D721Med (cell line): ENCODE measurements around the gene MYDGF.
"Not testable (repeated sequence)": the region's sequence is repeated elsewhere in the genome, so short reads cannot be mapped to it uniquely, and the experiment has no call there.

Experiments
- DNase-seq: peaks from one replicate; pipeline ENCODE4 v3.0.0; 2011; ENCODE audit warnings: low spot score; ENCODE audit not compliant: insufficient read length
- FAIRE-seq: peaks from 2 replicates; lab custom pipeline; 2011; peaks lifted over from hg19 to GRCh38; lab: Jason Lieb, UNC
- CTCF ChIP-seq: IDR thresholded peaks from 2 replicates; pipeline ENCODE4 v1.5.1; 2012; ENCODE audit warnings: mild to moderate bottlenecking, control low read depth; ENCODE audit not compliant: insufficient read depth; ENCODE audit errors: missing control alignments

The MYDGF gene

GRCh38 chr19:4684312-4685095, 14.4 kb upstream of the MYDGF start:
- DNase-seq = no peak
- no peak for FAIRE-seq
- TF ChIP-seq CTCF = no peak

GRCh38 chr19:4682417-4683200, 12.5 kb upstream of the MYDGF start:
- FAIRE-seq = no peak
- no peak for DNase-seq
- no peak for TF ChIP-seq CTCF

GRCh38 chr19:4680021-4680420, 9.9 kb upstream of the MYDGF start:
- not testable (repeated sequence) for DNase-seq, FAIRE-seq

- no peak for TF ChIP-seq CTCF
- FAIRE-seq (no peak), DNase-seq (no peak)
These were observed 9.0 kb upstream of the MYDGF start for GRCh38 chr19:4678881-4679790.

GRCh38 chr19:4676955-4677731, 7.0 kb upstream of the MYDGF start:
- no peak for FAIRE-seq
- no peak for DNase-seq
- peak; percentile 53 for TF ChIP-seq CTCF

DNA sequence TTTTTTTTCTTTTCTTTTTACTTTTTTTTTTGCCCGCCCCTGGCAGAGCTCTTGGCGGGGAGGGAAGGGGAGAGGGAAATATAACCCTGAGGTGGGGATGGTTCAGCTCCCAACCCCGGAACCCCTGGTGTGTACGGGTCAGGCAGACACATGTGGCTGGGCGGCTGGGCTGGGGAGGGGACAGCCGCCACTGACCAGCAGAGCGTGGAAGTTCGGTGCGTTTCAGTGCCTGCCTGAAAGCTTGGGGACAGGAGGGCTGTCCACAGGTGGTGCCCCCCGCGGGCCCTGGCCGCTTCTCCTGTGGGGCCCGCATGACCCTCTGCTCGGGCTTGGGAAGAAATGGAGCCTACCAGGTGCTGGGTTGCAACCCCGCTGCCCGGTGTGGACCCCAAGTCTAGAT, 5.2 kb upstream of the MYDGF start:
- DNase-seq = no peak
- no peak for TF ChIP-seq CTCF
- FAIRE-seq = no peak

DNA sequence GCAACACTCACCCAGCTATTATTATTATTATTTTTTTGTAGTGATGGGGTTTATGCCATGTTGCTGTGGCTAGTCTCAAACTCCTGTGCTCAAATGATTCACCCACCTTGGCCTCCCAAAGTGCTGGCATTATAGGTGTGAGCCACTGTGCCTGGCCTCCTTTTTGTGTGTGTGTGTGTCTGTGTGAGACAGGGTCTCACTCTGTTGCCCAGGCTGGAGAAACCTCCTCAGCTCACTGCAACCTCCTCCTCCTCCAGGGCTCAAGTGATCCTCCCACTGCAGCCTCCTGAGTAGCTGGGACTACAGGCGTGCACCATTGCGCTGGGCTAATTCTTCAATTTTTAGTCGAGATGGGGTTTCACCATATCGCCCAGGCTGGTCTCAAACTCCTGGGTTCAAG, 3.6 kb upstream of the MYDGF start:
- DNase-seq (no peak), FAIRE-seq (no peak)
- TF ChIP-seq CTCF = no peak
